Esophagus squamous epithelium (tissue), 5 donors: Measurements from ENCODE around the gene PAAF1. TPM values are rescaled to one million over a fixed set of nuclear protein-coding genes. Genes with fewer than 3 reads are reported as not detected.

Source experiments
- DNase-seq: peaks from one replicate; lab custom pipeline; 2025; lab: John Stamatoyannopoulos, UW
- H3K27ac ChIP-seq, 4 donors: fragments of 200-600 bp; sonication (generic); one replicate each; pipeline ENCODE4 v1.5.1; 2016 to 2019; ENCODE audit warnings: mild to moderate bottlenecking in 1 of 4
- H3K27me3 ChIP-seq, 4 donors: fragments of 200-600 bp; sonication (generic); 1 replicate in 3 of 4; 2 replicates in 1 of 4; pipeline versions ENCODE4 v1.5.1 to v1.6.0; 2017 to 2021; ENCODE audit warnings: antibody characterized with exemption in 1 of 4
- H3K36me3 ChIP-seq, 3 donors: fragments of 200-600 bp; sonication (generic); one replicate each; pipeline ENCODE4 v1.5.1; 2016 to 2019
- H3K4me1 ChIP-seq, 3 donors: fragments of 200-600 bp; sonication (generic); one replicate each; pipeline ENCODE4 v1.5.1; 2017 to 2019
- H3K4me3 ChIP-seq, 4 donors: fragments of 200-600 bp; sonication (generic); 1 replicate in 3 of 4; 2 replicates in 1 of 4; pipeline ENCODE4 v1.5.1; 2016 to 2019; ENCODE audit warnings: mild to moderate bottlenecking in 2 of 4, moderate library complexity in 1 of 4
- H3K9me3 ChIP-seq, 3 donors: fragments of 200-600 bp; sonication (generic); one replicate each; pipeline ENCODE4 v1.5.1; 2016 to 2019
- POLR2A ChIP-seq, 4 donors: fragments of 450-650 bp; IDR thresholded peaks; one replicate each; pipeline ENCODE4 v1.6.1; 2017; ENCODE audit warnings: antibody characterized with exemption in 4 of 4, mild to moderate bottlenecking in 4 of 4, moderate library complexity in 3 of 4
- WGBS, 2 donors: methylation state at CpG; one replicate each; pipeline ENCODE4 v1.1.5; 2018; 5-methylcytosine and 5-hydroxymethylcytosine counted together
- intact Hi-C: fragments of 100-400 bp; cut with DNase I; formaldehyde crosslinking; loops from one replicate; pipeline ENCODE4 v1.15.0; 2022
- total RNA-seq, 4 donors: library from RNA; depleted of rRNA; stranded (reverse); fragments of >200 nt; gene quantifications; one replicate each; pipeline ENCODE4 v1.1.0, GENCODE V29; 2016
- TF ChIP-seq, protein P1 (sequence below), 6 experiments: fragments of 450-650 bp in 4 of 6; fragments of 200-600 bp in 2 of 6; sonication (generic) in 2 of 6; IDR thresholded peaks; one replicate each; pipeline ENCODE4 v1.5.1; 2016 to 2019; ENCODE audit warnings: antibody characterized with exemption in 6 of 6, mild to moderate bottlenecking in 4 of 6, moderate library complexity in 4 of 6
- donor health status: DM: yes; HTN: yes; CAD: no.

Gene PAAF1, protein sequence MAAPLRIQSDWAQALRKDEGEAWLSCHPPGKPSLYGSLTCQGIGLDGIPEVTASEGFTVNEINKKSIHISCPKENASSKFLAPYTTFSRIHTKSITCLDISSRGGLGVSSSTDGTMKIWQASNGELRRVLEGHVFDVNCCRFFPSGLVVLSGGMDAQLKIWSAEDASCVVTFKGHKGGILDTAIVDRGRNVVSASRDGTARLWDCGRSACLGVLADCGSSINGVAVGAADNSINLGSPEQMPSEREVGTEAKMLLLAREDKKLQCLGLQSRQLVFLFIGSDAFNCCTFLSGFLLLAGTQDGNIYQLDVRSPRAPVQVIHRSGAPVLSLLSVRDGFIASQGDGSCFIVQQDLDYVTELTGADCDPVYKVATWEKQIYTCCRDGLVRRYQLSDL
- total RNA-seq, result 10 to 100 TPM in 1 of 4 donors, 1 to 10 TPM in 3; 4.3 to 10.9 (median 8.3) TPM

DNA sequence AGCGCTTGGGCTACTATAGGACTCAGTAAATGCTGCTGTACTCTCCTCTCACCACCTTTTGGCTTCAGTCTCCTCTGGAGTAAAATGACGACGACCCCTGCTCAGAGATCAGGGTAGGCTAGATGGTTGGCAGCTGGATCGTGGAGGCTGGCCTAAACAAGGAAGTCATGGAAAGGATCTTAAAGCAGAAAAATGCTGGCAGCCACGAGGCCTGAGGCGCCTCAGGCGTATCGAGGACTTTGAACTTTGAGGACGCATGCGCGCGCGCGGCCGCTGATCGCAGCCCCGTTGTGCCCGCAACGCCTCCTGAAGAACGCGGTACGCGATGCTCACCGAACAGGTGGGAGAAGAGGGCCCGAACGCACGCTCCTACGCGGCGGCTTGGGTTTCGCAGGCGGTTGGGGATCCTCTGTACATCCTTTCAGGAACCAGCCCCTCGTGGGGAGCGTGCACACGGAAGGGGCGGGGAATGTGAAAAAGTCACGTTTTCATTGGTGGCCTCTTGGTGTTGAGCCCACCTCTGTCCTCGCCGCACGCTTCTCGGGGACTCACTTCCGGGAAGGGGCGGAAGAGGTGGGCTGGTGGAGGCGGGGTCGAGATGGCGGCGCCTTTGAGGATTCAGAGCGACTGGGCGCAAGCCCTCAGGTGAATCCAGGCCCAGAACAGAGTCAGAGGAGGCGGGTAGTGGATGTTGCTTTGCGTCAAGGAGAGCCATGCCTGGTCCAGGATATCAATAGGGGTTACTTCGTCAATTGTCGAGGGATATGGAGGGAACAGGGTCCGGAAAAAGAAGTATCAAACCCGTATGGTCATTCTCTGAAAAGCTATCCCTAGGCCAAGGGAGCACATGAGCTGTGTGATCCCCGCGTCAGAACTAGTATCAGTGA lies at the start of gene PAAF1, which contains the start of gene COA4:
PAAF1 (plus strand) TSS at position 576 of the 887 bp plus-strand sequence; CDS start at position 599, 23 bp downstream.
COA4 (minus strand) TSS at position 423 of the 887 bp plus-strand sequence. CDS start 3,468 bp downstream, outside the sequence.
- WGBS, 2 donors, result 0% methylated on average over 27 to 47 of the region's 57 CpGs
- Histone ChIP-seq H3K4me3 (peak within 1 kb of the TSS; percentile 62 to 95 (median 78)), H3K9me3 (no peaks in the 10 kb centered on the region), H3K27ac (peak within 1 kb of the TSS; percentile 79 to 92 (median 88)), H3K27me3 (no peaks in the 10 kb centered on the region), H3K4me1 (peaks cover 19 to 49% (median 22%) of the 10 kb centered on the region in 3 donors), H3K36me3 (peaks cover 0 to 38% (median 16%) of the 10 kb centered on the region in 3 donors)
- TF ChIP-seq, protein P1, sequence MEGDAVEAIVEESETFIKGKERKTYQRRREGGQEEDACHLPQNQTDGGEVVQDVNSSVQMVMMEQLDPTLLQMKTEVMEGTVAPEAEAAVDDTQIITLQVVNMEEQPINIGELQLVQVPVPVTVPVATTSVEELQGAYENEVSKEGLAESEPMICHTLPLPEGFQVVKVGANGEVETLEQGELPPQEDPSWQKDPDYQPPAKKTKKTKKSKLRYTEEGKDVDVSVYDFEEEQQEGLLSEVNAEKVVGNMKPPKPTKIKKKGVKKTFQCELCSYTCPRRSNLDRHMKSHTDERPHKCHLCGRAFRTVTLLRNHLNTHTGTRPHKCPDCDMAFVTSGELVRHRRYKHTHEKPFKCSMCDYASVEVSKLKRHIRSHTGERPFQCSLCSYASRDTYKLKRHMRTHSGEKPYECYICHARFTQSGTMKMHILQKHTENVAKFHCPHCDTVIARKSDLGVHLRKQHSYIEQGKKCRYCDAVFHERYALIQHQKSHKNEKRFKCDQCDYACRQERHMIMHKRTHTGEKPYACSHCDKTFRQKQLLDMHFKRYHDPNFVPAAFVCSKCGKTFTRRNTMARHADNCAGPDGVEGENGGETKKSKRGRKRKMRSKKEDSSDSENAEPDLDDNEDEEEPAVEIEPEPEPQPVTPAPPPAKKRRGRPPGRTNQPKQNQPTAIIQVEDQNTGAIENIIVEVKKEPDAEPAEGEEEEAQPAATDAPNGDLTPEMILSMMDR (IDR thresholded peaks at IDR 0.05), result peak in 1 of 6 experiments; percentile 6
- TF ChIP-seq POLR2A (IDR thresholded peaks at IDR 0.05), result peak in 3 of 4 donors; percentile 21 to 62 (median 59)
- intact Hi-C loops, result no loop called here
- DNase-seq, result peak; percentile 56

- peaks cover 0 to 86% (median 0%) of the 10 kb centered on the region in 3 donors for H3K36me3 ChIP-seq
- TF ChIP-seq, protein P1 (IDR thresholded peaks at IDR 0.05), result no peak
- TF ChIP-seq POLR2A (IDR thresholded peaks at IDR 0.05), result no peak
- H3K4me1 ChIP-seq, result no peaks in the 10 kb centered on the region
- H3K27me3 ChIP-seq, result no peaks in the 10 kb centered on the region
- no peak overlapping the region for H3K4me3 ChIP-seq
- H3K9me3 ChIP-seq, result no peaks in the 10 kb centered on the region
- WGBS, 2 donors, result 57% methylated on average over 1 of the region's 1 CpG; no CpG with 5 or more reads in 1 of the 2 donors
- H3K27ac ChIP-seq, result no peak overlapping the region
- intact Hi-C loops, result no loop called here
- DNase-seq, result no peak
These were observed 46.5 kb upstream of the PAAF1 start for GRCh38 chr11:73830261-73830660.

GRCh38 chr11:73833067-73833466 lies 43.7 kb upstream of the PAAF1 start:
- DNase-seq, result no peak
- Histone ChIP-seq H3K4me1 (no peaks in the 10 kb centered on the region), H3K27ac (no peak overlapping the region), H3K27me3 (no peaks in the 10 kb centered on the region), H3K4me3 (no peak overlapping the region), H3K9me3 (no peaks in the 10 kb centered on the region), H3K36me3 (peaks cover 0 to 75% (median 0%) of the 10 kb centered on the region in 3 donors)
- intact Hi-C loops, result no loop called here
- no peak for TF ChIP-seq POLR2A (IDR thresholded peaks at IDR 0.05)
- TF ChIP-seq, protein P1 (IDR thresholded peaks at IDR 0.05), result no peak
- WGBS, 2 donors, result 78 to 81% methylated on average over 2 of the region's 2 CpGs

DNA sequence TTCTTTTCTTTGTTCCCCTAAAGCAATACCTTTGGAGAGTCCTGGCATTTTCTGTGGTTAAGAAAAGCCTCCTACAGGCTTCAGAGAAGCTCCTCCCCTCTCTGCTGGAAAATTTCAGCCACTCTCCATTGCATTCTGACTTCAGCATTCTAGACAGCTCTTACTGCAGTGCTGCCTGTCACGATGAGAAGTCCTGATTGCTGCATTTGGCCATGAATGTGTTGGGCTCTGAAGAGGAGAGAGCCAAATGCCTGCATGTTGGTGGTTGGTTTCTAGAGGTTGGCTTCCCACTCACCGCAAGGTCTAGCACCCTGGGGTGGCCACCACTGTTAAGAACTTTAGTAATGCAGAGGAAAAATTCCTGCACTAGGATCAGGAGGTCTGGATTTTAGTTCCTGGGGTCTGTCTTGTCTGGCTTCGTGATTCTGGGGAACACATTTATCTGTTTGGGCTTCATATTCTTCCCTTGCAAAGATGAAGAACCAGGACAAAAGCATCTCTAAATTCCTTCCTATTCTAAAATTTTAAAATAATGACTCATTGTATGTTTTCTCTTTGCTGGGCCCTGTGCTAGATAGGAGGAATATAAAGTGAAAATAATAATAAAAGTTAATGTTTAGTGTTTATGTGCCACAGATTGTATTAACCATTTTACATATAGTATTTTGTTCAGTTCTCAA lies 38.2 kb upstream of the PAAF1 start:
- 73 to 94% methylated on average over 3 of the region's 3 CpGs for WGBS, 2 donors
- intact Hi-C loops, result no loop called here
- Histone ChIP-seq H3K4me1 (no peaks in the 10 kb centered on the region), H3K36me3 (peaks cover 0 to 48% (median 0%) of the 10 kb centered on the region in 3 donors), H3K27me3 (no peaks in the 10 kb centered on the region), H3K4me3 (no peak overlapping the region), H3K27ac (no peak overlapping the region), H3K9me3 (no peaks in the 10 kb centered on the region)
- no peak for TF ChIP-seq POLR2A (IDR thresholded peaks at IDR 0.05)
- TF ChIP-seq, protein P1 (IDR thresholded peaks at IDR 0.05), result no peak
- DNase-seq, result no peak
